ENCODE results near the gene NTM. TPM values are rescaled to one million over a fixed set of nuclear protein-coding genes. Genes with fewer than 3 reads are reported as not detected.

Gene NTM
- total and polyA plus RNA-seq, 2 of the 8 experiments (the other 6 are each of a cell fraction or from before 2014, with no cell fraction given) = 13.4 to 20.0 TPM

DNA sequence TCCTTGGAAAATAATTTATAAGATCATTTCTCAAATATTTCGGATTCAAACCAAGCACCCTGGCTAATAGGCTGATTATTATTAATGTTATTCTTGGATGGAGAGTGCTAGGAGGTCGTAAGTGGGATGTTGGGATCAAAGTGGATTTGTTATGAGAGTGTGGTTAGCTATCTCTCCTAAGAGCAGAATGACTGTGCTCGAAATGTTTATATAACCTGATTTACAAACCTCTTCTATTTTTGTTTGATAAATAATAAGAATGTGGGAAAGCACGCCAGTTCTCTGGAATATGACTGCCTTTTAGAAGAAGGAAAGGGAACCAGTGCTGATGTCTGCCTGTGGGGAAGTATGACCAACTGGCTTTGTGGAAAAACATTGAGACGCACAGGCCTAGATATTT lies 527.5 kb downstream of the NTM start (continued):
- TF ChIP-seq HDAC2 (IDR thresholded peaks at IDR 0.05; ENCODE audit: borderline replicate concordance in 1 of 2, low read depth in 2 of 2, low read length in 2 of 2) (no peak), SIX5 (IDR thresholded peaks at IDR 0.05; ENCODE audit: low read depth, low read length) (no peak), BCL11A (IDR thresholded peaks at IDR 0.05; ENCODE audit: low read depth in 2 of 2, low read length in 2 of 2) (no peak)
